ENCODE data around the gene ENG.

The ENG gene

DNA sequence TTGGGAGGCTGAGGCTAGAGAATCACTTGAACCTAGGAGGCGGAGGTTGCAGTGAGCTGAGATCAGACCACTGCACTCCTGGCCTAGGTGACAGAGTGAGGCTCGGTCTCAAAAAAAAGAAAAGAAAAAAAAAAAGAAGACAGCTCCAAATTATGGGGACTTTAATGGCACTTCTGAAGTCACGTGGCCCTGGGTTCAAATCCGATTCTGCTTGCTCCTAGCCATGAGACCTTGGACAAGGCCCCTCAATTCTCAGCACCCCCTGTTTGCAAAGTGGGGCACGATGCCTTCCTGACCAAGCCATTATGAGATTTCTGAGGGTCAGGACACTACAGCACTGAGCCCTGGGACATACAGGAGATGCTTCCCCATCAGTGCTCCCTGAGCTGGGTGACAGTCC, 1.1 kb upstream of the ENG start:
- ATAC-seq (ENCODE audit: low read depth): no peak
- Histone ChIP-seq H3K27me3 (ENCODE audit: insufficient read depth, poor library complexity, severe bottlenecking) (no peaks in the 10 kb centered on the region), H3K9me3 (ENCODE audit: severe bottlenecking) (no peaks in the 10 kb centered on the region), H3K4me3 (ENCODE audit: severe bottlenecking) (no peak overlapping the region), H3K36me3 (ENCODE audit: low read depth) (no peaks in the 10 kb centered on the region; the same call in 1 of the 2 replicates), H3K4me1 (ENCODE audit: insufficient read depth, poor library complexity, severe bottlenecking) (no peaks in the 10 kb centered on the region), H3K27ac (ENCODE audit: poor library complexity, severe bottlenecking) (no peak overlapping the region)
- no peak for DNase-seq (ENCODE audit: low spot score)
- TF ChIP-seq, protein P1, sequence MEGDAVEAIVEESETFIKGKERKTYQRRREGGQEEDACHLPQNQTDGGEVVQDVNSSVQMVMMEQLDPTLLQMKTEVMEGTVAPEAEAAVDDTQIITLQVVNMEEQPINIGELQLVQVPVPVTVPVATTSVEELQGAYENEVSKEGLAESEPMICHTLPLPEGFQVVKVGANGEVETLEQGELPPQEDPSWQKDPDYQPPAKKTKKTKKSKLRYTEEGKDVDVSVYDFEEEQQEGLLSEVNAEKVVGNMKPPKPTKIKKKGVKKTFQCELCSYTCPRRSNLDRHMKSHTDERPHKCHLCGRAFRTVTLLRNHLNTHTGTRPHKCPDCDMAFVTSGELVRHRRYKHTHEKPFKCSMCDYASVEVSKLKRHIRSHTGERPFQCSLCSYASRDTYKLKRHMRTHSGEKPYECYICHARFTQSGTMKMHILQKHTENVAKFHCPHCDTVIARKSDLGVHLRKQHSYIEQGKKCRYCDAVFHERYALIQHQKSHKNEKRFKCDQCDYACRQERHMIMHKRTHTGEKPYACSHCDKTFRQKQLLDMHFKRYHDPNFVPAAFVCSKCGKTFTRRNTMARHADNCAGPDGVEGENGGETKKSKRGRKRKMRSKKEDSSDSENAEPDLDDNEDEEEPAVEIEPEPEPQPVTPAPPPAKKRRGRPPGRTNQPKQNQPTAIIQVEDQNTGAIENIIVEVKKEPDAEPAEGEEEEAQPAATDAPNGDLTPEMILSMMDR (IDR thresholded peaks at IDR 0.05; ENCODE audit: poor library complexity, severe bottlenecking): no peak

DNA sequence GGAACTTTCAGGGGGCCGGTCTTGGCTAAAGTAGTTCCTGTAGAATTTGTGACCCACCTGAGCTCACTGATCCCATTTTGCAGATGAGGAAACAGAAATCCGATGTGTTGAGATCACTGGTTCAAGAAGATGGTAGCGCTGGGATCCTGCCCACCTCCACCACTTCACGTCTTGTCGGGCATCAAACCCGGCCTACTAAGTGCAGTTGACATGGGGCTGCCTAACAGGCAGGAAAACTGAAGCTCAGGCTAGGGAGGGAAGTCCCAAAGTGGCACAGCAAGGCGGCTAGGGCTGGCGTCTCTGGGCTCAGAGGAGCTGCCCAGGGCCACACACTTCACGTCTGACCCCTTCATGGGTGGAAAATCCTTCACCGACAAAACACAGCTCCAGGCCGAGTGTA, 502 bp upstream of the ENG start:
- ATAC-seq (ENCODE audit: low read depth) (no peak), DNase-seq (ENCODE audit: low spot score) (no peak)
- no peaks in the 10 kb centered on the region for H3K4me1 ChIP-seq (ENCODE audit: insufficient read depth, poor library complexity, severe bottlenecking)
- no peaks in the 10 kb centered on the region for H3K27me3 ChIP-seq (ENCODE audit: insufficient read depth, poor library complexity, severe bottlenecking)
- peak overlapping the region; percentile 36 for H3K27ac ChIP-seq (ENCODE audit: poor library complexity, severe bottlenecking)
- TF ChIP-seq, protein P1 (IDR thresholded peaks at IDR 0.05; ENCODE audit: poor library complexity, severe bottlenecking): no peak
- no peaks in the 10 kb centered on the region; the same call in 1 of the 2 replicates for H3K36me3 ChIP-seq (ENCODE audit: low read depth)
- H3K9me3 ChIP-seq (ENCODE audit: severe bottlenecking): peaks cover 2% of the 10 kb centered on the region
- H3K4me3 ChIP-seq (ENCODE audit: severe bottlenecking): no peak overlapping the region

DNA sequence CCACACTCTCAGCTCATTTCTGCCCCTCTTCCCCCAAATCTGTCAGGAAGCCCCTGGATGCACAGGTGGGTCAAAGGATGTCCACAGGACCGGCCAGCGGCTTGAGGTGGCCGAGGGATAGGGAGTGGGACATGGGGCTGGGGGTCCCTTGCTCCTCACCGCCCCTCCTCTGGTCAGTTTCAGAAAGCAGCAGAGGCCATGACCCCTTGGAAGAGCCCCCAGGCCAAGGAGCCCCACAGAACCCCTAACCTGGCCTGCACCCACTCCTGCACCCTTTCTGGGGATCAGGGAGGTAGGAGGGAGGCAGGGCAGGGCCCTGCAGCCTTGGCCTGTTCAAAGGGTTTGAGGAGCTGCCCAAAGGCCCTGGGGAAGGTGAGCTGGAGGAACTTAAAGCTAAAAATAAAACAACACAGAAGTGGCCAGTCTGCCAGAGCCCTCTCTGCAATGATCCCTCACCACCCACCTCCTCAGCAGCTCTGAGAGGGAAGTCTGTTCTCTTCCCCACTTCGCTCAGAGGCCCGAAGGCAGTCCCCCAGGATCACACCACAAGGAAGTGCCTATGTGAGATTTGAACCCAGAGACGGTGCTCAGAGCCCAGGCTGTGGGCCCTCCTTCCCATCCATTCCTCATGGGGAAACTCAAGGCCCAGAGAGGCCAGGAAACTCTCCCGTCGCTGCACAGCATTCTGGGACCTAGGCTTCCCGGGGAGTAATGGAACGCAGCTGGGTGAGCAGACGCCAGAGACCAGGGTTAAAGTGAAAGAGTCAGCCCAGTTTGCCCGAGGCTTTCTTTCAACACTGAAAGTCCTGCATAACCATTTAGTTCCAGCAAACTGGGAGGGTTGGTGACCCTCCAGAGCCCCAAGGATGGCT, 910 bp downstream of the ENG start:
- no peak for DNase-seq (ENCODE audit: low spot score)
- Histone ChIP-seq H3K4me1 (ENCODE audit: insufficient read depth, poor library complexity, severe bottlenecking) (no peaks in the 10 kb centered on the region), H3K9me3 (ENCODE audit: severe bottlenecking) (peaks cover 16% of the 10 kb centered on the region), H3K27me3 (ENCODE audit: insufficient read depth, poor library complexity, severe bottlenecking) (no peaks in the 10 kb centered on the region), H3K36me3 (ENCODE audit: low read depth) (no peaks in the 10 kb centered on the region; the same call in none of the 2 replicates), H3K4me3 (ENCODE audit: severe bottlenecking) (peak overlapping the region; percentile 36), H3K27ac (ENCODE audit: poor library complexity, severe bottlenecking) (peak overlapping the region; percentile 36)
- ATAC-seq (ENCODE audit: low read depth): peak; percentile 28
- TF ChIP-seq, protein P1 (IDR thresholded peaks at IDR 0.05; ENCODE audit: poor library complexity, severe bottlenecking): no peak

DNA sequence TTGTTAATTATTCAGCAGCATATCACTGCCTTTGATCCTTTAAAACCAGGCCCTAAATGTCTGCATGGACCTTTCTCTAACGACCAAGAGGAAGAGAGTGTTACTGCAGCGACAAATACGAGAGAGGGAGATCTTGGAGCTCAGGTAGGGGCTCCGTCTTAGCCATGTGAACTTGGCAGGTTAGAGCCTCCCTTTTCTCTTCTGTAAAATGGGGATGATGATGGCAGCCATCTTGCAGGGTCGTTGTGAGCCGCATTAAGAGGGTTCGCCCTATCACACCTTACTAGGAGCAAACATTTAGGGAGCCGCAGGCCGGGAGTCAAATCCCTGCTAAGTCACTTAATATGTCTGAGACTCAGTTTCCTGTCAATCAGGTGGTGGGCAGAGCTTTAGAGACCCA, 1.6 kb downstream of the ENG start:
- TF ChIP-seq, protein P1 (IDR thresholded peaks at IDR 0.05; ENCODE audit: poor library complexity, severe bottlenecking): no peak
- Histone ChIP-seq H3K27ac (ENCODE audit: poor library complexity, severe bottlenecking) (no peak overlapping the region), H3K4me3 (ENCODE audit: severe bottlenecking) (no peak overlapping the region)

More for the DNA sequence above, 1.6 kb downstream of the ENG start:
- ATAC-seq (ENCODE audit: low read depth) (no peak), DNase-seq (ENCODE audit: low spot score) (no peak)
- H3K36me3 ChIP-seq (ENCODE audit: low read depth): no peaks in the 10 kb centered on the region; the same call in none of the 2 replicates
- peaks cover 18% of the 10 kb centered on the region for H3K9me3 ChIP-seq (ENCODE audit: severe bottlenecking)
- H3K4me1 ChIP-seq (ENCODE audit: insufficient read depth, poor library complexity, severe bottlenecking): no peaks in the 10 kb centered on the region
- H3K27me3 ChIP-seq (ENCODE audit: insufficient read depth, poor library complexity, severe bottlenecking): no peaks in the 10 kb centered on the region
